Endothelial cell of umbilical vein (primary cell): ENCODE results near the gene TLNRD1. TPM values are rescaled to one million over a fixed set of nuclear protein-coding genes. Genes with fewer than 3 reads are reported as not detected.

ENCODE experiments used
- BruUV-seq: library from RNA; stranded (reverse); fragments of 400-500 nt; replicated peaks from 2 replicates; lab custom pipeline; 2021; lab: Mats Ljungman, UMichigan
- CTCF ChIA-PET: fragments of 300-600, 350-600 bp; sonication (Branson Sonifier 250); formaldehyde crosslinking; loops from one replicate; lab custom pipeline; 2021; ENCODE audit warnings: antibody characterized with exemption, inconsistent platforms; lab: Charles Lee
- POLR2A ChIA-PET: fragments of 300-600, 350-600 bp; sonication (Branson Sonifier 250); formaldehyde crosslinking; loops from one replicate; lab custom pipeline; 2021; ENCODE audit warnings: antibody characterized with exemption, inconsistent platforms; lab: Charles Lee
- DNase-seq: peaks from one replicate; pipeline ENCODE4 v3.0.0-alpha.2; 2011; ENCODE audit warnings: low read depth, low spot score
- FAIRE-seq: peaks from 2 replicates; lab custom pipeline; 2011; peaks lifted over from hg19 to GRCh38; lab: Jason Lieb, UNC
- H2AFZ ChIP-seq: 2 replicates; pipeline ENCODE4 v1.6.0; 2012; ENCODE audit warnings: low read depth, low read length, control low read depth, inconsistent platforms
- H3K27ac ChIP-seq: 2 replicates; pipeline ENCODE4 v1.5.1; 2011; ENCODE audit warnings: low read depth, mild to moderate bottlenecking, control low read depth, low read length, moderate library complexity; ENCODE audit not compliant: insufficient read depth
- H3K27me3 ChIP-seq, 2 experiments: 2 replicates each; pipeline versions ENCODE4 v1.6.0 to v1.6.1; 2011; ENCODE audit warnings: low read length in 2 of 2, mixed read lengths in 1 of 2; ENCODE audit not compliant: control insufficient read depth in 2 of 2, insufficient read depth in 2 of 2
- H3K36me3 ChIP-seq, 2 experiments: 2 replicates in 1 of 2; 3 replicates in 1 of 2; pipeline ENCODE4 v1.5.1; 2011; ENCODE audit warnings: low read length in 2 of 2, mild to moderate bottlenecking in 1 of 2, moderate library complexity in 1 of 2; ENCODE audit not compliant: control insufficient read depth in 2 of 2, insufficient read depth in 2 of 2; ENCODE audit errors: extremely low read depth in 1 of 2
- H3K4me1 ChIP-seq: 3 replicates; pipeline ENCODE4 v1.5.1; 2011; ENCODE audit warnings: mild to moderate bottlenecking, low read length; ENCODE audit not compliant: control insufficient read depth, insufficient read depth; ENCODE audit errors: extremely low read depth
- H3K4me2 ChIP-seq: 2 replicates; pipeline ENCODE4 v1.6.1; 2011; ENCODE audit warnings: low read length, control low read depth, mixed read lengths; ENCODE audit not compliant: insufficient read depth
- H3K4me3 ChIP-seq, 3 experiments: fragments of 200-600 bp in 1 of 3; sonication (generic), shearing (Covaris generic) in 1 of 3; replicated peaks in 1 of 3; 2 replicates each; pipeline ENCODE4 v1.5.1; 2011 to 2016; ENCODE audit warnings: control low read depth in 3 of 3, low read length in 3 of 3, mild to moderate bottlenecking in 2 of 3, inconsistent platforms in 1 of 3, low read depth in 1 of 3, moderate library complexity in 1 of 3; ENCODE audit not compliant: insufficient read depth in 1 of 3
- H3K79me2 ChIP-seq: 2 replicates; pipeline ENCODE4 v1.6.0; 2012; ENCODE audit warnings: low read length, inconsistent platforms; ENCODE audit not compliant: control insufficient read depth, insufficient read depth
- H3K9ac ChIP-seq: replicated peaks from 2 replicates; pipeline ENCODE3; 2011; ENCODE audit warnings: low read length, control low read depth; ENCODE audit not compliant: insufficient read depth; ENCODE audit errors: extremely low read depth
- H3K9me1 ChIP-seq: replicated peaks from 3 replicates; pipeline ENCODE4 v1.6.0; 2011; ENCODE audit warnings: mild to moderate bottlenecking, low read length; ENCODE audit not compliant: control insufficient read depth, insufficient read depth; ENCODE audit errors: extremely low read depth
- H3K9me3 ChIP-seq: replicated peaks from 2 replicates; pipeline ENCODE4 v1.5.1; 2012; ENCODE audit warnings: low read length, inconsistent platforms; ENCODE audit not compliant: control insufficient read depth, insufficient read depth
- H4K20me1 ChIP-seq: replicated peaks from 2 replicates; pipeline ENCODE3; 2011; ENCODE audit warnings: mild to moderate bottlenecking, low read length; ENCODE audit not compliant: control insufficient read depth, insufficient read depth; ENCODE audit errors: extremely low read depth
- CTCF ChIP-seq, 2 donors: IDR thresholded peaks; 1 replicate in 1 of 2; 2 replicates in 1 of 2; pipeline ENCODE4 v1.5.1; 2011; ENCODE audit warnings: low read length in 2 of 2, mild to moderate bottlenecking in 2 of 2, moderate library complexity in 2 of 2, control low read depth in 1 of 2, inconsistent platforms in 1 of 2, low read depth in 1 of 2; ENCODE audit not compliant: insufficient read depth in 1 of 2; ENCODE audit errors: extremely low read depth in 1 of 2
- EZH2 ChIP-seq: IDR thresholded peaks from 2 replicates; pipeline ENCODE4 v1.6.1; 2012; ENCODE audit warnings: borderline replicate concordance, low read depth, mild to moderate bottlenecking, moderate library complexity, low read length, inconsistent platforms; ENCODE audit not compliant: severe bottlenecking
- FOS ChIP-seq: IDR thresholded peaks from 2 replicates; pipeline ENCODE4 v1.6.1; 2011; ENCODE audit warnings: mild to moderate bottlenecking, low read length, moderate library complexity, borderline replicate concordance; ENCODE audit not compliant: insufficient read depth
- GATA2 ChIP-seq: IDR thresholded peaks from 2 replicates; pipeline ENCODE4 v1.7.0; 2011; ENCODE audit warnings: low read depth, mild to moderate bottlenecking, moderate library complexity, mixed read lengths, low read length; ENCODE audit not compliant: insufficient read length, insufficient read depth
- JUN ChIP-seq: IDR thresholded peaks from 2 replicates; pipeline ENCODE4 v1.6.1; 2011; ENCODE audit warnings: borderline replicate concordance, low read depth; ENCODE audit not compliant: insufficient read length, insufficient read depth
- MAX ChIP-seq: IDR thresholded peaks from 2 replicates; pipeline ENCODE4 v1.6.1; 2011; ENCODE audit not compliant: insufficient read depth, insufficient read length
- MYC ChIP-seq: IDR thresholded peaks from one replicate; pipeline ENCODE4 v1.6.1; 2011; ENCODE audit warnings: mild to moderate bottlenecking, low read depth, low read length
- POLR2A ChIP-seq: IDR thresholded peaks from 2 replicates; pipeline ENCODE4 v1.6.1; 2012; ENCODE audit warnings: low read depth, mild to moderate bottlenecking, control low read depth, low read length
- POLR2AphosphoS5 ChIP-seq: IDR thresholded peaks from 2 replicates; pipeline ENCODE4 v1.6.1; 2012; ENCODE audit warnings: low read depth, mild to moderate bottlenecking, control low read depth, low read length, moderate library complexity; ENCODE audit not compliant: insufficient read depth
- dilution Hi-C: fragments of 300-500 bp; cut with MboI; formaldehyde crosslinking; loops from one replicate; pipeline ENCODE4 v1.15.0; 2019; ENCODE audit warnings: low sequenced_read_pairs; ENCODE audit not compliant: extremely low pct_ligation_motif_present
- intact Hi-C: fragments of 100-400 bp; cut with micrococcal nuclease; formaldehyde crosslinking; loops from one replicate; pipeline ENCODE4 v1.10.0; 2022
- polyA plus RNA-seq, 4 experiments: library from polyadenylated mRNA; depleted of rRNA in 3 of 4; stranded (reverse) in 3 of 4; unstranded in 1 of 4; fragments of >200 nt; gene quantifications; 2 replicates each; pipeline versions ENCODE4 v1.2.1 to v1.2.3, GENCODE V29; 2011 to 2012; ENCODE audit warnings: missing spikeins in 1 of 4
- total RNA-seq: library from RNA; stranded (reverse); gene quantifications from 2 replicates; pipeline ENCODE4 v1.2.3, GENCODE V29; 2021

Gene TLNRD1
- total and polyA plus RNA-seq, 2 donors (not counting 3 experiments of a cell fraction or from before 2014, with no cell fraction given) = 17.8 to 33.0 TPM

- peaks cover 45% of the 10 kb centered on the region for H3K4me1 ChIP-seq
- H3K36me3 ChIP-seq = no peaks in the 10 kb centered on the region
- no peaks in the 10 kb centered on the region for H3K9me1 ChIP-seq
- H4K20me1 ChIP-seq = no peaks in the 10 kb centered on the region
- no peak for TF ChIP-seq GATA2
- TF ChIP-seq EZH2 = no peak
- no peak for TF ChIP-seq POLR2A
- TF ChIP-seq MAX = no peak
- no peak for TF ChIP-seq POLR2AphosphoS5
- TF ChIP-seq MYC = no peak
- TF ChIP-seq CTCF (IDR thresholded peaks at IDR 0.05; ENCODE audit: extremely low read depth in 1 of 2, insufficient read depth in 1 of 2, low read depth in 1 of 2, low read length in 2 of 2) = no peak
- no peak for TF ChIP-seq FOS
- TF ChIP-seq JUN = no peak
- H3K9ac ChIP-seq = no peak overlapping the region
- ChIA-PET CTCF (interaction anchor here (0.8 to 1.2 kb wide), 3 partner anchors 12 to 81 kb away, joined by 3 read pairs; no protein-coding TSS in a partner anchor), POLR2A (no interaction called here)
- H3K4me2 ChIP-seq = no peak overlapping the region
- no peaks in the 10 kb centered on the region for H3K27me3 ChIP-seq
- no peaks in the 10 kb centered on the region for H3K9me3 ChIP-seq
- no peaks in the 10 kb centered on the region for H3K79me2 ChIP-seq
- dilution Hi-C loops (no loop called here), intact Hi-C loops (no loop called here)
- no peak overlapping the region for H2AFZ ChIP-seq
- H3K27ac ChIP-seq = no peak overlapping the region
- FAIRE-seq (no peak), DNase-seq (no peak)
- H3K4me3 ChIP-seq = no peak overlapping the region
- no TSS peak for BruUV-seq
These were observed 26.3 kb downstream of the TLNRD1 start for GRCh38 chr15:81026836-81027599.
